Stimulated activated CD8-positive, alpha-beta memory T cell treated with anti-CD3 and anti-CD28 coated beads, Interleukin-7, amount 100 ng/mL, for 4 hours (primary cell): ENCODE results near the gene PLEK2.
"Not testable (repeated sequence)": the region's sequence is repeated elsewhere in the genome, so short reads cannot be mapped to it uniquely, and the experiment has no call there.

Experiments
- DNase-seq, 2 donors: peaks; one replicate each; pipeline ENCODE4 v3.0.0-alpha.2; 2020; ENCODE audit warnings: low read depth in 2 of 2

PLEK2 gene

DNA sequence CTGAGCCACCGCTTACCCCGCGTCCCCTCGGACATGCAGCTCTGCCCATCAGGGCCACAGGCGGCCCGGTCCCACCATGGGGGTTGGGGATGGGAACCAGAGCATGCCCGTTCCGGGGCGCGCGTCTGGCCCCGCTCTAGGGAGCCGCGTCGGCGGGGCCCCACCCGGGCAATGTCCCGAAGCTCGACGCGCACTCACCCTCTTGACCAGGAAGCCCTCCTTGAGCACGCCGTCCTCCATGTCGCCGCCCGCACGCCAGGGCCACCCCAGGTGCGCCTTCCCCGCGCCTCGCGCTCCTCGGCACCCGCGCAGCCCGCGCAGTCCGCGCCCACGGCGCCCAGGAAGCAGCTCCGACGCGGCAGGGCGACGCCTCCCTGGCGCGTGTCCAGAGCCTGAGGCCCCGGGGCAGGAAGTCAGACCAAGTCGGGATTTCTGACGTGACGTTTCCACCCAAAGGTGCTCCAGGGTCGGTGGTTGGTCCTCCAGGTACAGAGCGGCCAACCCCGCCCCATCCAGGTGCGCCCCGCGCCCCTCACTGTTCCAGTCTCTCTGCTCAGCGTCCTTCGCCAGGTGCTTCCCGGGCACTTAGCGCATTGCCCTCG is at the start of gene PLEK2:
Gene PLEK2, minus strand, starts transcription at position 346 of the 602 bp plus-strand sequence. Its CDS starts 106 bp downstream, at position 240.
- peak in 1 of 2 donors; percentile 21 for DNase-seq

DNA sequence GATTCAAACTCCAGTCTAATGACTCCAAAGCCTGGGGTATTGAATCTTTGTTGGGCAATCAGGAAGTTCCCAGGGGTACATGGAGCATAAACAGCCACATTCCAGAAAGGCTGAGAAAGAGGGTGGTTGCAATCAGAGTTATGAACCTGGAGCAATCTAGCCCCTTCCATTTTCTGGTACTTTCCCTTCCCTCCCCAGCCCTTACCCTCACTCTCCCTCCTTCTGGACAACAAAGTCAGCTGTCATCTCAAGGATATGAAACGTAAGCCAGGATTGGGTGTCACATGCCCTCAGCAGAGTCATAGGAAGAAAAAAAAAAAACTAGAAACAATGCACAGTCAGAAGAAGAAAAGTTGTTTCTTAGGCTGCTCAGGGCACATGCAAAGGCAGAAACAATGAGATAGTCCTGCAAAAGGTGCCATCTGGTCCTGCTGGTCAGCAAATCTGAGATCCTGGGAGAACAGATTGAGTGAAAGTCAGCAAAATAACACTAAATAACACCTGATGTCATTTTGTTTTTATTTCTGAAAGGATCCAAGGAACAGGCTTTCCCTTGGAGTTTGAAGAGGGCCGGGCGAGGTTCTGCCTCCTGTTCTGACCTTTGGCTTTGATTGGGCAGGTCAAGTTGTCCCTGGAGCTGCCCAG is 49.5 kb upstream of the PLEK2 start:
- no peak for DNase-seq

DNA sequence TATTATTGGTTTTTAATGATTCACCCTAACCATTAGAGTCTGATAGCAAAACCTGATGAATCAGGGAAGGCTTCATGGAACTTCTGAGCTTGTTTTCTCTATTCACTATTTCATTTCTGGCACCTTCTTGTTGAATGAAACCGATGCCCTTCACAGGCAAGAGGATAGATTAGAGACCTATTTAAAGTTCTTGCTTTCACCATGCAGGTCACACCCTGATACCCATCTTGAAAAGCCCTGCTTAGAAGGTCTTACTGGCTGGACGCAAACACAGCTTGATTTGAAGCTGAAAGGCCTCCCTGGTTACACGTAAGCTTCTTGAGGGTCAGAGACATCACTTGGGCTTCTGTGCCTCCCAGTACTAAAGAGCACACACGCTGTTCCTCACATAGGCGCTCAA is 47.4 kb upstream of the PLEK2 start:
- DNase-seq: no peak

DNA sequence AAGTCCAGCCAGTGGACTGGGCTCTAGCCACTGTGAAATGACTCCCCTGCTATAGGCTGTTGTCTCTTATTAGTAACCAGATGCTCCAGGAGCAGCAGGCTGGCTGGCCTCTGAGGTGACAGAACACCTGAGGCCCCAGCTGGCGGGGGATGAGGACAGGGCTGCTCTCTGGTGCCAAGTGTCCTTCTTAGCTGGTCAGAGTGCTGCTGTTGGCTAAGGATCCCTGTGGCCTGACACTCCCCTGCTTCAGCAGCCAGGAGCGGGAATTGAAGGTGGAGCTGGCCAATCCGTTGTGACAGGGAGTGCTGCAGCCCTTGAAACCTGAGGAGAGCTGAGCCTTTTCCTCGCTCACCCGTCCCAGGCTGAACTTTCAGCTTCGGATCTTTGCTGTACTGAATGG is 45.8 kb upstream of the PLEK2 start:
- no peak for DNase-seq

GRCh38 chr14:67456732-67457131 is 44.8 kb upstream of the PLEK2 start:
- DNase-seq: no peak

DNA sequence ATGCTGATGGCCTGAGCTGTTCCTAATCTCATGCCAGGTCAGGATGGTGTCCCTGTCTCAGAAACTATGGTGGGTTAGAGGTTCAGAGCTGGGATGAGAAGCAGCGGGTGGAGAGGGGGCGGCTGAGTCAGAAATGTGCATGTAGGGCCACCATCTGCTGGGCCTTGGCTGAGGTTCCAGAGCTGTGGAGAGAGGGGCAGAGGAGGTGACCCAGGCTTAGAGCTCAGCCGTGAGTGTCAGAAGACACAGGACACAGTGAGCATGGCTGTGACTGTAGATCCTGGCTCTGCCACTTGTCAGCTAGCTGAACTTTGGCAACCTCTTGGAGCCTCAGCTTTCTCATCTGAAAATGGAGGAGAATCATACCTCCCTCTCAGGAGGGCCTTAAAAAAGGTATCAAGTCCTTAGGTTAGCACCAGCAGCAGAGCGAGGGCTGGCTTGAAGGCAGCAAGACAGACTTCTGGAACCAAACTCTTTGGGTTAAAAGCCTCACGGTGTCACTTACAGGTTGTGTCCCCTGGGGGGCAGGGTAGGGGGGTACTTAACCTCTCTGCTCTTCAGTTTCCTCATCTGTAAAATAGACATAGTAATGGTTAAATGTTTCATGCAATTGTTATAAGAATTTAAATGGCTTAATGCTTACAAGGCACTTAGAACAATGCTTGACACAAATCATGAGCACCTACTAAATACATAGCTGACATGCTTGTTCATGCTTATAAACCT is 41.8 kb upstream of the PLEK2 start:
- DNase-seq: no peak

- not testable (repeated sequence) for DNase-seq
Observed at GRCh38 chr14:67451667-67452066, 39.7 kb upstream of the PLEK2 start.

DNA sequence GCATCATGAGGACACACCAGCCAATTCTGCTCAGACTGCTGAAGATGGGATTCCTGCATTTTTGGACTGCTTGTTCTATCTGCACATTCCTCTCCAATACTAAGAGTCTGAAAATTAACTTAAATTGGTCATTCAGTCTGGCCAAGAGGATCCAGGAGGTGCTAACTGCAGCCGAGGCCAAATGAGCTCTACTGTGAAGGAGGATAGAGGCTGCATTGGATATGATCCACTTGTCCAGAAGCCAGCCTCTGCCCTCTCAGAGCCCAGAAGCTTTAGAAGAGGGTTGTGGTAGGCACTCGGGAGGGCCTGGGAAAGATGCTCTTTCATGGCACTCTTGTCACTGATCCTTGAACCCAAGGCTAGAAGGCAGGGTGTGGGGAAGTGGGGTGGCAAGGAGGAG is 37.1 kb upstream of the PLEK2 start:
- no peak for DNase-seq

GRCh38 chr14:67447033-67447381 is 35.0 kb upstream of the PLEK2 start:
- no peak for DNase-seq

DNA sequence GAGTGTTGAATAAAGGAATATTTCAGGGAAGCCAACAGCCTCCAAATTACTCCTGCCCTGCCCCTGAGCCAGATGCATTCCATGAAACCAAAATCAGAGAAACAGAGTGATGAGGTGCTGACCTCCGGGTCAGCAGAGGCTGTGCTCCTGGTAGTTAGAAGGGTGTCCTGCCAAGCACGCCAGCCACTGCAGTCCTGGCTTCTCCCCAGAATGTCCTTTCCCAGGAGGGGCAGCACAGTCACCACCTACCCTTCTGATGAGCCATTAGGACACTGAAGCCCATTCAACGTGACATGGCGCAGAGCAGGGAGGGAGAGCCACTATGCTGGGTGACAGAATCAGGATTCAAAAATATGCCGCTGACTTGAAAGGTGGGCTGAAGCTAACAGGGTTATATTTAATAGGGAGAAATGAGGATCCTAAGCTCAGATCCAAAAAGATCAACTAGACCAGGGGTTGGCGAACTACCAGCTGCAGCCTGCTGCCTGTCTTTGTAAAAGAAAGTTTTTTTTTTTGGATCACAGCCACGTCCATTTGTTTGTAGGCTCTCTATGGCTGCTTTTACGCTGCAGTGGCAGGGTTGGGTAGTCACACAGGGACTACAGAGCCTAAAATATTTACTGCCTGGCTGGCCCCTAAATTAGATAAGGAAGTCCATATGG is 34.5 kb upstream of the PLEK2 start:
- DNase-seq: no peak

DNA sequence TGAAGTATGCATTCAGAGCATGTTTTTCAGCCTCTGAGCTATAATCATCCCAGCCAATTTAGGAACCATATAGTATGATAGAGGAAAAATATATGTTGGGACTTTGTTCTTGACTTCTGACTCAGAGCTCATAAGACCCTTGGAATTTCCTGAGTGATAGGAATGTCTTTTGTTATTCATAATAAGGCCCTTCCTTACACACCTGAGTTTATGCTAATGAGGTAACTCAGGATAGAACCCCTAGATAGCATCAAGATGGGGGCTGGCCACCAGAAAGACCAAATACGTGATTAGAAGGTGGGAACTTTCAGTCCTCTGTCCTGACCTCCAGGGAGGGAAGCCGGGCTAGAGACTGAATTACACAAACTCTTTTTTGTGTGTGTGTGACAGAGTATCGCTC is 32.4 kb upstream of the PLEK2 start:
- DNase-seq: no peak

GRCh38 chr14:67442139-67442906 is 30.4 kb upstream of the PLEK2 start:
- no peak for DNase-seq

GRCh38 chr14:67441672-67442071 is 29.7 kb upstream of the PLEK2 start:
- no peak for DNase-seq

GRCh38 chr14:67441256-67441655 is 29.3 kb upstream of the PLEK2 start:
- DNase-seq: no peak

DNA sequence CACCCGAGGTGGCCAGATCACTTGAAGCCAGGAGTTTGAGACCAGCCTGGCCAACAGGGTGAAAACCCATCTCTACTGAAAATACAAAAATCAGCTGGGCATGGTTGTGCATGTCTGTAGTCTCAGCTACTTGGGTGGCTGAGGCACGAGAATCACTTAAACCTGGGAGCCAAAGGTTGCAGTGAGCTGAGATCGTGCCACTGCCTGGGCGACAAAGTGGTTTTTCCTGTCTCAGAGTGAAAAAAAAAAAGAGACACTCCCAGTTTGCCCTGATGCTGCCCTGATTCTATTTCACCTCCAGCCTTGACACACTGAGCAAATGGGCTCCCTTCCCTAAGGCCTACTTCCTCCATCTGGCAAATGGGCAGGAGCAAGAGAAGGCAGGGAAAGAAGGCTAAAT is 28.5 kb upstream of the PLEK2 start:
- DNase-seq: no peak

DNA sequence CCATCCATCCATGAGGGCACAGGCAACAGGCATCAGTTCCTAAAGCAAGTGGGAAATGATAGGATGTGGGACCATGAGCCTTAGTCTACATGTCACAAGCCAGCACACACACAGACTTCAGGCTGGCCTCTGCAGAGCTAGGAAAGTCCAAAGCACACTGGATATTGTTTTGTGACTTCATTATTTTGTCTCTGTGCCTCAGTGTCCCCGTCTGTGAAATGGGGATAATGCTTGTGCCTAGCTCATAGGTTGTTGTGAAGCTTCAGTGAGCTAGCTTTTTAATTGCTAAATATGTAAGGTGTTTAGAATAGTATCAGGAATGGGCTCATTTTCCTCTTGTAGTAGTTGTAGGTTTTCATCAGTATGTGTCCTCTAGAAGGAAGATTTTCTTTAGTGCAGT is 27.0 kb upstream of the PLEK2 start:
- no peak for DNase-seq

GRCh38 chr14:67436006-67436866 is 24.3 kb upstream of the PLEK2 start:
- no peak for DNase-seq

DNA sequence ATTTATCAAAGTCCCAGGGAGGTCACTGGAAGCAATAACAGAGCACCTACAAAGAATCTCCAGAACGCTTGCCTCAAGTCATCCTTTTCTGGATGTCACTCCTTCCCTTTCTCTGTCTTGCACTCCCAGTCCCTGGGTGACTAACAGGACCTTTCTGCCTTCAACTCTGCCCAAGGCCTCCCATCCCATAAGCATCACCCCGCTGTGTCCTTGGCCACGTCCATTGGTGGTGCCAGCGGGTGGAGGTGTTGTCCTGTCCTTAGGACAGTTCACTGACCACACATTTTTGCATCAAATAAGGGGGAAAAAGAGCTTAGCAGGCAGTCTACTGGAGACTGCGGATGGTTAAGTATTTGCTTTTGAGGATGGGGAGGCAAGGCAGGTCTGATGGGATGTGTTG is 23.6 kb upstream of the PLEK2 start:
- DNase-seq: no peak

DNA sequence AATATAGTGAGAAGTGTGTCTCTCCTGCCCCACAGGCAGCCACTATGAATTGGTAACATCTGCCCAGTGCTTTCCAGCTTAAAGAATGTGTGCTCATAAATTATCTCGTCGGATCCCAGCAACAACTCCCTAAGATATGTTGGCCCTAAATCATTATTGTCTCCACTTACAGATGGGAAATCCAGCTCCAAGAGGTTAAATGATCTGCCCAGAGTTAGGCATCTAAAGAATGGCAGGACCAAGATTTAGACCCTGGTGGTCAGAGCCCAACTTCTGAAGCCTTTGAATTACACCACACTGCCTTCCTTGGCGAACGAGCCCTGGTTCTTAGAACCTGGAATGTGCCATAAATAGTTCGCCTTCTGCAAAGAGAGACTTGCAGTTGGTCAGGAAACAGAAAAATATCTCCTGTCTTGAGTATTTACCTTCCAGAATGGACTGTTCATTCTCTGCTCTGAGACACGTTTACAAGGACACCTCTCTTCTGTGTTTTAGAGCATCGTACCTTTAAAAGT is 20.1 kb upstream of the PLEK2 start:
- DNase-seq: no peak

DNA sequence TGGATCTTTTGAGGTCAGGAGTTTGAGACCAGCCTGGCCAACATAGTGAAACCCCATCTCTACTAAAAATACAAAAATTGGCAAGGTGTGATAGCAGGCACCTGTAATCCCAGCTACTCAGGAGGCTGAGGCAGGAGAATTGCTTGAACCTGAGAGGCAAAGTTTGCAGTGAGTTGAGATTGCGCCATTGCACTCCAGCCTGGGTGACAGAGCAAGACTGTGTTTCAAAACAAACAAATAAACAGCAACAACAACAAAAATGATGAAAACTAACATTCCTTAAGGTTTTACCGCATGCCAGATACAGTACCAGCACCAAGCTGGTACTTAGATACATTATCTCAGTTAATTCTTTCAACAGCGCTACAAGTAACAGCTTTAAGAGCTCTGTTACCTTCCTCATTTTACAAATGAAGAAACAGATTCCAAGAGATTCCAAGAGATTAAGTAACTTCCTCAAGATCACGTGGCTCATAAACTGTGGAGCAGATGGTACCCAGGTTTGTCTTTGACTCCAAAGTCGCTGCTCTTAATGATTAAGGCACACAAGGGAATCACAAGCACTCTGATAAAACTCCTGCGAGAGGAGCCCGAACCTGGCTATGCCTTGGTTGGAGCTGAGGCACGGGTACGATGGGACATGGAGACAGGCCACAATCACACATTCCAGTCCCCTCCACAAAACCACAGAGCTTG is 17.7 kb upstream of the PLEK2 start:
- no peak for DNase-seq
